Natural killer cell treated with Interleukin-12 subunit alpha and Interleukin-12 subunit beta and Interleukin-15 and Interleukin-18, amount 100 ng/mL, for 72 hours (primary cell): ENCODE data around the gene KIF1A. TPM values are rescaled to one million over a fixed set of nuclear protein-coding genes. Genes with fewer than 3 reads are reported as not detected.
"Not testable (repeated sequence)": the region's sequence is repeated elsewhere in the genome, so short reads cannot be mapped to it uniquely, and the experiment has no call there.

Source experiments
- ATAC-seq, 2 donors: fragments of 150-1000 bp; cut with Tn5 transposase in 1 of 2; sonication (Bioruptor Pico), chemical (Tn5 transposase) in 1 of 2; 2 replicates each; pipeline ENCODE4 v1.10.0; 2021
- DNase-seq: peaks from one replicate; pipeline ENCODE4 v3.0.0; 2022; ENCODE audit warnings: low spot score
- H3K27ac Mint-ChIP-seq, 2 donors: 1 replicate in 1 of 2; 2 replicates in 1 of 2; pipeline ENCODE4 v1.8.0; 2022; ENCODE audit warnings: mixed read lengths in 2 of 2, mild to moderate bottlenecking in 1 of 2, moderate library complexity in 1 of 2
- H3K27me3 Mint-ChIP-seq, 2 donors: 1 replicate in 1 of 2; 2 replicates in 1 of 2; pipeline ENCODE4 v1.8.0; 2022; ENCODE audit warnings: mixed read lengths in 2 of 2
- H3K36me3 Mint-ChIP-seq: one replicate; pipeline ENCODE4 v1.8.0; 2022; ENCODE audit warnings: mixed read lengths
- H3K4me1 Mint-ChIP-seq, 2 donors: 1 replicate in 1 of 2; 2 replicates in 1 of 2; pipeline ENCODE4 v1.8.0; 2022; ENCODE audit warnings: low read depth in 2 of 2, mixed read lengths in 2 of 2, mild to moderate bottlenecking in 1 of 2
- H3K4me3 Mint-ChIP-seq: one replicate; pipeline ENCODE4 v1.8.0; 2022; ENCODE audit warnings: mixed read lengths
- H3K9me3 Mint-ChIP-seq: 2 replicates; pipeline ENCODE4 v1.8.0; 2022; ENCODE audit warnings: mixed read lengths
- total RNA-seq, 2 donors: library from RNA; stranded (reverse); gene quantifications; one replicate each; pipeline ENCODE4 v1.2.3, GENCODE V29; 2022

Gene KIF1A
- total RNA-seq, 2 donors from 2014 or later, result 0.45 TPM; not detected in 1

DNA sequence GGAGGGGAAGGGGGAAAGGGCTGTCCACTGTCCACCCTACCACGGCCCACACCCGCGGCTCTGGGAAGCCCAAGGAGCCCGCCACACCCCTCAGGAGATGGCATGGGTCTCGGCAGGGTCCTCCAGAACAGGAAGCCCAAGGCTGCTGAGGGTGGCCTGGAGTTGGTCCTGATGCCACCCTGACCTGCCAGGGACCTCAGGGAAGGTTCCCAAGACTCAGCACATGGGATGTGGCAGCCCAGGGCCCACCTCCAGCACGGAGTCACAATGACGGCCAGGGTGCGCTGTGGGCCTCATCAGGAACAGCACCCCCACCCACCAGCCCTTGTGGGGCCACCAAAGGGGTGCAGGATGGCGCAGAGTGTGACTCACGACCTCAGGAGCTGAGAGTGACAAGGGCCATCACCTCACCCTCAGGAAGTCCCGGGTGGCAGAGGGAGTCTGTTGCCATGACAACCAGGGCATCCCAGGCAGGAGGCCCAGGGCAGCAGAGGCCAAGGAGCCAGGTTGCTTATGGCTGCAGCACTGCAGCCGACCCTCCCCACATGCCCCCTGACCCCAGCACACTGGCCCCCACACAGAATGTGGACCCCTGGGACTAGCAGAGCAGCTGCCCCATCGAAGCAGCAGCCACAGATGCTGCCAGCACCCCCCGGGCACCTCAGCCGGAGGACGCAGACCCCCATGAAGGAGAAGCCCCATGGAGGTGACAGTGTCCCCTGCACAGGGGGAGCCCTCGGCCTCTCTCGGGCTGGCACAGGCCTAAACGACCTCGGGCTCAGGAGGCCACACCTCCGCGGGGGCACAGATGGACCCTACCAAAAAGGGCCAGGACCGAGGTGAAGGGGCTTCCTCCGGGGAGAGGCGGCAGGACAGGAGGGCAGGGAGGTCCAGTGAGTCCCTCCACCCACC, 34.3 kb downstream of the KIF1A start:
- Mint-ChIP-seq H3K27me3 (no peaks in the 10 kb centered on the region), H3K27ac (no peak overlapping the region), H3K4me1 (no peaks in the 10 kb centered on the region), H3K9me3 (no peaks in the 10 kb centered on the region), H3K36me3 (no peaks in the 10 kb centered on the region), H3K4me3 (no peak overlapping the region)
- DNase-seq (peak; percentile 46), ATAC-seq (no peak)

DNA sequence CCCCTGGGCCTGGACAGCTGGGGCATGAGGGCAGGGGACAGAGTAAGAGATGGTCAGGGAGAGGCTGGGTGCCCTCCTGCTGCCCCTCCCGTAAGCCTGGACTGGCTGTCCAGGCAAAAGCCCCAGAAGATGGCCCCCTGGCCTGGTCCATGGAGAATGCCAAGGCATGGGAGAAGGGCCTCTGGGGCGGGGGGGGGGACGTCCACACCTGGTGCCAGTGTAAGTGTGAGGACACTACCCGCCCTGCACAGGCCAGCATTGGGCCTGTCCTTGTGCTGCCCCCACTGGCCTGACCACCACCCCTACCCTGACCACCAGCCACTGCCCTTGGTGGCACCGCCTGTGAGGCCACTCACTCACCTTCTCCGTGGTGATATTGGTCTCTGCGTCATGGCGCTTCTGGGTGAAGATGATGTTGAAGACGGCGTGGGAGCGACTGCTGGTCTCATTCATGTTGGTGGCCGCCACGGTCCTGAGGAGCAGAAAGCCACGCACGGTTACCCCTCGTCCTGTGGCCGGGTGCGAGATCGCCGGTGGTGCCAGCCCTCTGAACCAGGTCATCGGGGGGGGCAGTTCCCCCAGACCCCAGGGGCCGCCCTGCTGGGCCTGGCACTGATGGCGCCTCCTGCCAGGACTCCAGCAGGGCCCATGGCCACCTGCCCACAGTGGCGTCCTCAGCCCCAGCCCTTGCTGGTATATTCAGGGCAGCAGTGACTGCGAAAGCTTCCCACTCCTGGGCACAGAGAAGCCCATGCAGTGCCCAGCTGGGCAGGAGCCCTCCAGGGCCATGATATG, 35.2 kb downstream of the KIF1A start:
- H3K4me3 Mint-ChIP-seq, result no peak overlapping the region
- no peaks in the 10 kb centered on the region for H3K4me1 Mint-ChIP-seq
- H3K9me3 Mint-ChIP-seq, result no peaks in the 10 kb centered on the region
- H3K36me3 Mint-ChIP-seq, result no peaks in the 10 kb centered on the region
- H3K27ac Mint-ChIP-seq, result no peak overlapping the region
- DNase-seq (peak; percentile 49), ATAC-seq (no peak)
- no peaks in the 10 kb centered on the region for H3K27me3 Mint-ChIP-seq

DNA sequence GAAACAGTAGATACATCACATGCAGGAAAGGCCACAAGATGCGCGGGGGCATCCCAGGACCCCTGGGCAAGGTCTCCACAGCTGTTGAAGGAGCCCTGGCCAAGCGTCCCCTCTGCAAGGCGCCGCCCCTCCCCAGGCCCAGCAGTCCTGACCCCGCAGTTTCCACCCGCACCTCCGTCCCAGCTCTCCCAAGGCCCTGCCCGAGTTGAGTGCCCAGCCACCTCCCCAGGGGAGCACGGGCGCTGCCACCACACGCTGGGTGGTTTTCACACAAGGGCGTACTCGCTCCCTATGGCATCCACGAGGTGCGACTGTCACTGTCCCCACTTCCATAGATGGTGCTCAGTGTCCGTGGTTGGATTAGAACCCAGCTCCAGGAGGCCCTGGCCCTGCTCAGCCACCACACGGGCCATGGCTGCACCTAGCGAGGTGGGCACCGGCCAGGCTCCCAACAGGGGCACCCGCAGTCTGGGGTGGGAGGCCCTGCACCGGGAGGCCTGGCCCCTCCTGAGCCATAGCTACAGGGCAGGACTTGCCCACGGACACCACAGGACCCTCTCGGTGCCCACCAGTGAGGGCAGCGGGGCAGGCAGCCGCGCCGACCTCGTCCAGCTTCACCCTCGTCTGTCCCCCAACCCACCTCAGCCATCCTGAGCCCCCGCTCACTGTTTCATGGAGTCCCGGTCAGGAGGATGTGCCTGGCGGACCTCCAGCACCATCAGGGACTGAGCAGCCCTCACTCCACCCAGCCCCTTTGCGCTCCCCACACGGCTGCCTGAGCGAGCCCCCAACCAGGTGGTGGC, 36.0 kb downstream of the KIF1A start:
- no peaks in the 10 kb centered on the region for H3K36me3 Mint-ChIP-seq
- no peaks in the 10 kb centered on the region for H3K4me1 Mint-ChIP-seq
- H3K9me3 Mint-ChIP-seq, result no peaks in the 10 kb centered on the region
- no peak overlapping the region for H3K27ac Mint-ChIP-seq
- no peaks in the 10 kb centered on the region for H3K27me3 Mint-ChIP-seq
- no peak for ATAC-seq
- peak; percentile 60 for DNase-seq
- H3K4me3 Mint-ChIP-seq, result no peak overlapping the region

DNA sequence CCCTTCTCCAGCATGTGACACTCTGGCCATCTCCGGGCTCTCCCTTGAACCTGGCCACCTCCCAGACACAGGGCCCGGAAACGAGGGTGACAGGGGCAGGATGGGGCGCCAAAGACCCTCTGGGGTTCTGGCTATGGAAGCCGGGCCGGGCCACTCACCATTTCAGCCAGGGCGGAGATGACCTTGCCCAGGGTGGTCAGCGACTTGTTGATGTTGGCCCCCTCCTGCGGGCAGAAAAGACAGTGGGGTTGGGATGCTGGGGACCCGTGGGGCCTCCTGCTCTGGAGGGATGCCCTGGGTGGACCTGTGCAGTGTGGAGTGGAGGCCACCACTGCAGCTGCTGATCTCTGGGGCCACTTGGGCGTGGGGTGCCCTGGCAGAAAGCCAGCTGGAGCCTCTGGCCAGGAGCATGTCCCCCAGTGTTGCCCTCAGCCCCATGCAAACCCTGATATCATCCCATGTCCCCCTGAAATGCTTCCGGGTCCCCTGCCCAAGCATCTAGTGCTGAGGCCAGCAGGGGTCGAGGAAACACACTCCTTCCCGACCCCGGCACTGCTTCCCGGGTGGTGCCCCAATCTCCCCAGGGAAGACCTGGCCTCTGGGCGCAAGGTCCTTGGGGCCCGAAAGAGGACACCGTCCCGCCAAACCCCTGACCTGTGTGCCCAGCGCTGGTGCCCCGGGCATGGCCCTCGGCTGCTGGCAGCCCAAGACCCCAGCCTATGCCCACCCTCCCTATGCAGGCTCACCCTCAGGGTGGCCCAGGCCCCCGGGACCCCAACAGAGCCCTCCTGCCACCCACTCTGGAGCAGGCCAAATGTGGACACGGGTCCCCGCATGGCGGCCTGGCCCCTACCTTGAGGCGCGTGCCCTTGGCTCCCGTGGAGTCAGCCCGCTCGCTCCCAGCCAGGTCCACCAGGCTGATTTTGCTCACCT, 36.9 kb downstream of the KIF1A start:
- Mint-ChIP-seq H3K4me1 (no peaks in the 10 kb centered on the region), H3K36me3 (no peaks in the 10 kb centered on the region), H3K27ac (no peak overlapping the region), H3K9me3 (no peaks in the 10 kb centered on the region), H3K4me3 (no peak overlapping the region), H3K27me3 (no peaks in the 10 kb centered on the region)
- ATAC-seq, result no peak
- peak; percentile 54 for DNase-seq

DNA sequence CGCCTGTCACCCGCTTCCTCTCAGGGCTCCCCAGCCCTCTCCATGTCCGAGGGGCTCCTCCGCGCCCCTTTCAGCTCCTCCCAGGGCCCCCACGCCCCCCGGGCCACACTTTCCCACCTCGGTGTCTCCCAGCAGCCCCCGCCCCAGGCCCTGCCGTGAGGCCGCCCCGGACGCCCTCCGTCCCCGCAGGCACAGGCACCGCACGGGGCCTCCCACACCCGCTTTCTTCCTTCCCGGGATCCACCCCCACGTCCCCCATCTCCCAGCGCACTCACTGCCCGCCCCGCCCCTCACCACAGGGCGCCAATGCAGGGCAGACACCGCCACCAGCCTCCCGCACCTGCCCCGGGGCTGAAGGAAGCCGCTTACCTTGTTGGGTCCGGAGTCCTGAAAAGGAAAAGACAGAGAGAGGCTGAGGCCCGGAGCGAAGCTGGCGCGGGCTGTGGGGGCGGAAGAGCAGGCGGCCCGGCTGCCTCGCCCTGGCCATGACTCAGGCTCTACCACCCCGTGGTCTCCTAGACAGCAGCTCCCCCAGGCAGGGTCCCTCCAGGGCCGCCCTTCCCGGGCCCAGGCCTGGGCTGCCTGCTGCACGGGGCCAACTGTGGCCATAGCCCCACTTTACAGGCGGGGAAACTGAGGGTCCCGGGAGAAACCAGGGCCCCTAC, 37.7 kb downstream of the KIF1A start:
- no peaks in the 10 kb centered on the region for H3K27me3 Mint-ChIP-seq
- DNase-seq (peak; percentile 59), ATAC-seq (no peak)
- no peaks in the 10 kb centered on the region for H3K4me1 Mint-ChIP-seq
- H3K4me3 Mint-ChIP-seq, result no peak overlapping the region
- no peak overlapping the region for H3K27ac Mint-ChIP-seq
- no peaks in the 10 kb centered on the region for H3K36me3 Mint-ChIP-seq
- no peaks in the 10 kb centered on the region for H3K9me3 Mint-ChIP-seq

DNA sequence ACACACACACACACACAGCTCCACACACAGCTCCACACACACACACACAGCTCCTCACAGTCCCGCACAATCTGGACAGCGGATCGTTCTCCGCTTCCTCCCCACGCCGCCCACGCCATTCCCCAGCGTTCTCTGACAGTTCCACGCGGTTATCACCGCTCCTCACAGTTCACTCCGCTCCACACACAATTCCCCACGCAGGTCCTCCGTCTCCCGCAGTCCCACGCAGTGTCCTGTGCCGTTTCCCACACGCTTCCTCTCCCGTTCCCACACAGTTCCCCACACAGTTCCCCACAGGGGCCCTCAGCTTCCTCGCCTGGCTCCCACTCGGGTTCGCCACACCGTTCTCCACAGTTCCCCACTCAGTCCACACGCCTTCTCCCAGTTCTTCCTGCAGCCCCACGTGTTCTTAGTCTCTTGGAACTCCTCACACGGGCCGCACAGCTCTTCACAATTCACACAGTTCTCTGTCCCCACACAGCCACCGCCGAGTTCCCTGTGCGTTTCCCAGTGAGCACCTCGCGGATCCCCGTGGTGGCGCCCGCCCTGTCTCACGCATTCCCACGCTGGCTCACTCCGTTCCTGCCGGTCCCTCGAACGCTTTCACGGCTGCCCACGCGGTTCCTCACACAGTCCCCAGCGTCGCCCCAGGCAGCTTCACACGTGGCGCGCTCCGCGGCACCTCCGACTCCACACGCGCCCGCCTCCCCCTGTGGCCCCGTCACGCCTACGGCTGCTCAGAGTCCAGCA, 38.4 kb downstream of the KIF1A start:
- no peak for ATAC-seq
- Mint-ChIP-seq H3K27me3 (no peaks in the 10 kb centered on the region), H3K4me1 (no peaks in the 10 kb centered on the region), H3K27ac (no peak overlapping the region), H3K4me3 (no peak overlapping the region), H3K36me3 (no peaks in the 10 kb centered on the region), H3K9me3 (no peaks in the 10 kb centered on the region)
- peak; percentile 54 for DNase-seq

DNA sequence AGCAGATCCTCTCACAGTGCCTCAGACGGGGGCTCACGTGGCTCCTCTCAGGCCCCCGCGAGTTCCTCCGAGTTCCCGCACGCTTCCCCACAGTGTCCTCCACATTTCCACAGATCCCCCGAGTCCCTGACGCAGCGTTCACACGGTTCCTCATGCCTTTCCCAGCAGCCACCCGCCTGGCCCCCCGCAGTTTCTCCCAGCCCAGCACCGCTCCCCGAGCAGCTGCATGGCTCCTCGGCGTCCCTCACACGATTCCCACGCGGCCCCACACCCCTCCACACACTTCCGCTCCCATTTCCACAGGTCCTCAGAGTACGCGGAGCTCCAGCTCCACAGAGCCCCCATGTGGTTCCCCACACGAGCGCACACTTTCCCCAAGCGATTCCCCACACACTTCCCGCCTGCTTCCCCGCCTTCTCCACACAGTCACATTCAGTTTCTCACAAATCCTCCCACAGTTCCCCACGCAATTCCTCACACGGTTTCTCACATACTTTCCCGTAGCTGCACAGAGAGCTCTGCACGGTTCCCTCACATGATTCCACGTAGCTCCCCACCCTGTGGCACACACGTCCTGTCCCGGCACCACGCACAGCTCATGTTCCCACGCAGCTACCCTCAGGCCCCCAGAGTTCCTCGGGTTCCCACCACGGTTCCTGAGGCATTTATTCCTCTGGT, 39.9 kb downstream of the KIF1A start:
- H3K27ac Mint-ChIP-seq, result no peak overlapping the region

DNA sequence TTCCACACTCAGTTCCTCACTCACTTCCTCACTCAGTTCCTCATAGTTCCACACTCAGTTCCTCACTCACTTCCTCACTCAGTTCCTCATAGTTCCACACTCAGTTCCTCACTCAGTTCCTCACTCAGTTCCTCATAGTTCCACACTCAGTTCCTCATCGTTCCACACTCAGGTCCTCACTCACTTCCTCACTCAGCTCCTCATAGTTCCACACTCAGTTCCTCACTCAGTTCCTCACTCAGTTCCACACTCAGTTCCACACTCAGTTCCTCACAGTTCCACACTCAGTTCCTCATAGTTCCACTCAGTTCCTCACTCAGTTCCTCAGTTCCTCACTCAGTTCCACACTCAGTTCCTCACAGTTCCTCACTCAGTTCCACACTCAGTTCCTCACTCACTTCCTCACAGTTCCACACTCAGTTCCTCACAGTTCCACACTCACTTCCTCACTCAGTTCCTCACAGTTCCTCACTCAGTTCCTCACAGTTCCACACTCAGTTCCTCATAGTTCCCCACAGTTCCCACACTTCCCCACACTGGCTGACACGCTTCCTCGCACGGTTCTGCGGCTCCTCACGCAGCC, 40.7 kb downstream of the KIF1A start:
- not testable (repeated sequence) for H3K36me3 Mint-ChIP-seq, H3K27ac Mint-ChIP-seq, H3K9me3 Mint-ChIP-seq, H3K4me3 Mint-ChIP-seq, H3K27me3 Mint-ChIP-seq, DNase-seq, H3K4me1 Mint-ChIP-seq, ATAC-seq

More for the DNA sequence above, 39.9 kb downstream of the KIF1A start:
- no peaks in the 10 kb centered on the region for H3K9me3 Mint-ChIP-seq
- no peak for ATAC-seq
- no peak for DNase-seq
- no peaks in the 10 kb centered on the region for H3K4me1 Mint-ChIP-seq
- no peaks in the 10 kb centered on the region for H3K27me3 Mint-ChIP-seq
- H3K36me3 Mint-ChIP-seq, result no peaks in the 10 kb centered on the region
- no peak overlapping the region for H3K4me3 Mint-ChIP-seq

DNA sequence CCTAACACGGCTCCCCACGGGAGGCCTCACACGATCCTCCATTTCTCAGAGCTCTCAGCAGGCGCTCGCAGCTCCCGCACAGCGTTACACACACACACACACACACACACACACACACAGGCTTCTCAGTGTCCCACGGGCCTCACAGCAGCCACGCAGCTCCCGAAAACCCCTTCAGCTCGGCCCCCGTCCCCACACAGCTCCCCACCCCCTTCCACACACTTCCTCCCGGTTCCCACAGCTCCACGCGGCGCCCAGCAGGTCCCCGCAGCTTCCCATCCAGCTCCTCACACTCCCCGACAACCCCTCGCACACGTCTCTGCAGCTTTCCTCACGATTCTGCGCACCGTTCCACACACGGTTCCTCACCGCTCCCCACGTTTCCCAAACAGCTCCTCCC, 41.6 kb downstream of the KIF1A start:
- no peaks in the 10 kb centered on the region for H3K9me3 Mint-ChIP-seq
- no peak for DNase-seq
- ATAC-seq, result no peak
- H3K27me3 Mint-ChIP-seq, result no peaks in the 10 kb centered on the region
- no peaks in the 10 kb centered on the region for H3K4me1 Mint-ChIP-seq
- H3K27ac Mint-ChIP-seq, result no peak overlapping the region
- no peaks in the 10 kb centered on the region for H3K36me3 Mint-ChIP-seq
- H3K4me3 Mint-ChIP-seq, result no peak overlapping the region

DNA sequence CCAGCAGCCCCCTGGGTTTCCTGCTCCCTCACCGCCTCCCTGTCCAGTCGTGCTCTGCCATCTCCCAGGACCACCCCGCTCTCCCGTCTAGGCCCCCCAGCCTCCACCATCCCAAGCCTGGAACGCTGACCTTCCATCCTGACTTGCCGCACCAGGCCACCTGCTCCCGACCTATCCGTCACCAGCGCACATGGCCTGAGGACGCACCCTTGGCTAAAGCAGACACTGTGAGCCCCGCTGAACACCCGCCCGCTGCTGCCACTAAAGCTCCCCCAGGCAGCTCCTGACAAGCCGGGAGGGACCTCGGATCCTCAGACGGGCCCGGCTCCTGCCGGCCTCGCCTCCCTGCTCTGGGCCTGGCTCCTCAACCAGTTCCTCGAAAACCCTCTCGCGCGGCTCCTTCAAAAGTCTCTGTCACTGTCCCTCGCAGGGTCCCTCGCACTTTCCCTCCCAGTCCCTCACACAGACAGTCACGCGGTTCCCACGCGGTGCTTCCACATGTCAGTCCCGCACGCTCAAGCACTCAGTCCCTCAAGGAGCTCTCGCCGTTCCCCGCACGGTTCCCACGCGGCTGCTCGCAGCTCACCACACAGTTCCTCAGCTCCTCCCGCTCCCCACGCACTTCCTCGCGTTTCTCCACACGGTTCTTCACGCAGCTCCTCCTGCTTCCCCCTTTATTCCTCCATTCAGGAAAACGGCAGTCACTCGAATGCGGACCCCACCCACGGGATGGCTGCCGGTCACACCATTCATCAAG, 42.4 kb downstream of the KIF1A start:
- no peak for ATAC-seq
- no peak overlapping the region for H3K27ac Mint-ChIP-seq
- no peaks in the 10 kb centered on the region for H3K4me1 Mint-ChIP-seq
- no peak for DNase-seq
- H3K4me3 Mint-ChIP-seq, result no peak overlapping the region
- no peaks in the 10 kb centered on the region for H3K27me3 Mint-ChIP-seq
- no peaks in the 10 kb centered on the region for H3K36me3 Mint-ChIP-seq
- H3K9me3 Mint-ChIP-seq, result no peaks in the 10 kb centered on the region

DNA sequence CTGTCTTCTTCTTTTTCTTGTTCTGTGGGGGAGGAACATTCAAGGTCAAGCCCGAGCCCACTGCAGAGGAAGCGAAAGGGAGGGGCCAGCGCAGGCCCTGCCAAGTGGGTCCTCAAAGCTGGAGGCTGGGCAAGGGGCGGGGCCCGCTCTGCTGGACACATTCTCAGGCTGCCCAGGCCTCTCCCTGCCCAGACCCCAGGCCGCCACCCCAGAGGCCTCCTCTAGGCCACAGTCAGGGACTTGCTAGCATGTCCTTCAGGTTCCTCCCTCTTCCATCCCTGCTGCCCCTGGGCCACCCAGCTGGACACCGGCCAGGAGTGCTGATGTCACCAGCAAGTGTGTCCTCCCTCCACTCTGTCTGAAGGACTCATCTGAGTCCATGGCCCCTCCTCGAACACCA, 44.1 kb downstream of the KIF1A start:
- DNase-seq (no peak), ATAC-seq (no peak)
- H3K27me3 Mint-ChIP-seq, result no peaks in the 10 kb centered on the region
- H3K36me3 Mint-ChIP-seq, result no peaks in the 10 kb centered on the region
- H3K4me1 Mint-ChIP-seq, result no peaks in the 10 kb centered on the region
- H3K4me3 Mint-ChIP-seq, result no peak overlapping the region
- no peaks in the 10 kb centered on the region for H3K9me3 Mint-ChIP-seq
- H3K27ac Mint-ChIP-seq, result no peak overlapping the region
